ENCODE measurements around the gene LIMK1. TPM values are rescaled to one million over a fixed set of nuclear protein-coding genes. Genes with fewer than 3 reads are reported as not detected.

Gene LIMK1
- total and polyA plus RNA-seq, 2 experiments from 2014 or later: 16.2 to 24.6 TPM

DNA sequence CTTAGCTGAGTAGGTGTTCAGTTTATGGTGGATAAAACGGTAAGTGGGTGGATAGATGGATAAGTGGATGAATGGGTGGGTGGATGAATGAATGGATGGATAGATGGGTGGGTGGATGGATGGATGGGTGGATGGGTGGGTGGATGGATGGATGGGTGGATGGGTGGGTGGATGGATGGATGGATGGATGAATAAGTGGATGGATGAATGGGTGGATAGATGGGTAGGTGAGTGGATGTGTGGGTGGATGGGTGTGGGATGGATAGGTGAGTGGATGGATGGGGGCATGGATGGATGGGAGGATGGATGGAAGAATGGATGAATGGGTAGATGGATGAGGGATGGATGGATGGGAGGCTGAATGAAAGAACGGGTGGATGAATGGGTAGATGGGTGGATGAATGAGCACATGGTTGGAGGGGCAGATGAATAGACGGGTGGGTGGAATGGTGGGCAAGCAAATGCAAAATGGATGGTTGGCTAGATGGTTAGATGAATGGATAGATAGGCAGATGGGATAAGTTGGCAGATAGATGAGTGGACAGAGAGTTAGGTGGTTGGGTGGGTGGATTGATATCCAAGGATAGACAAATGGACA is 29.9 kb upstream of the LIMK1 start:
- H4K20me1 ChIP-seq (ENCODE audit: insufficient read depth, poor library complexity, severe bottlenecking): no peaks in the 10 kb centered on the region
- no peaks in the 10 kb centered on the region for H3K36me3 ChIP-seq (replicated peaks; ENCODE audit: insufficient read depth, low read depth)
- H3K79me2 ChIP-seq: no peaks in the 10 kb centered on the region
- H3K4me1 ChIP-seq (ENCODE audit: insufficient read depth): peaks cover 4% of the 10 kb centered on the region
- no peak overlapping the region for H2AFZ ChIP-seq
- no peak overlapping the region for H3K4me2 ChIP-seq
- no peak overlapping the region for H3K27ac ChIP-seq
- DNase-seq (ENCODE audit: low spot score): no peak
- no peaks in the 10 kb centered on the region for H3K9me2 ChIP-seq (replicated peaks; ENCODE audit: insufficient read depth)
- WGBS (ENCODE audit: low lambda C conversion rate, missing lambda C conversion rate): 95% methylated on average over 3 of the region's 3 CpGs
- no peaks in the 10 kb centered on the region for H3K27me3 ChIP-seq
- TF ChIP-seq EZH2 (IDR thresholded peaks at IDR 0.05; ENCODE audit: borderline replicate concordance) (no peak), EZH2phosphoT487 (IDR thresholded peaks at IDR 0.05; ENCODE audit: low read depth, severe bottlenecking, unreplicated experiment) (no peak)
- TF ChIP-seq, protein P1, sequence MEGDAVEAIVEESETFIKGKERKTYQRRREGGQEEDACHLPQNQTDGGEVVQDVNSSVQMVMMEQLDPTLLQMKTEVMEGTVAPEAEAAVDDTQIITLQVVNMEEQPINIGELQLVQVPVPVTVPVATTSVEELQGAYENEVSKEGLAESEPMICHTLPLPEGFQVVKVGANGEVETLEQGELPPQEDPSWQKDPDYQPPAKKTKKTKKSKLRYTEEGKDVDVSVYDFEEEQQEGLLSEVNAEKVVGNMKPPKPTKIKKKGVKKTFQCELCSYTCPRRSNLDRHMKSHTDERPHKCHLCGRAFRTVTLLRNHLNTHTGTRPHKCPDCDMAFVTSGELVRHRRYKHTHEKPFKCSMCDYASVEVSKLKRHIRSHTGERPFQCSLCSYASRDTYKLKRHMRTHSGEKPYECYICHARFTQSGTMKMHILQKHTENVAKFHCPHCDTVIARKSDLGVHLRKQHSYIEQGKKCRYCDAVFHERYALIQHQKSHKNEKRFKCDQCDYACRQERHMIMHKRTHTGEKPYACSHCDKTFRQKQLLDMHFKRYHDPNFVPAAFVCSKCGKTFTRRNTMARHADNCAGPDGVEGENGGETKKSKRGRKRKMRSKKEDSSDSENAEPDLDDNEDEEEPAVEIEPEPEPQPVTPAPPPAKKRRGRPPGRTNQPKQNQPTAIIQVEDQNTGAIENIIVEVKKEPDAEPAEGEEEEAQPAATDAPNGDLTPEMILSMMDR (IDR thresholded peaks at IDR 0.05; ENCODE audit: poor library complexity): no peak
- no peak overlapping the region for H3K4me3 ChIP-seq
- H3K9me3 ChIP-seq (ENCODE audit: low read depth): no peaks in the 10 kb centered on the region

DNA sequence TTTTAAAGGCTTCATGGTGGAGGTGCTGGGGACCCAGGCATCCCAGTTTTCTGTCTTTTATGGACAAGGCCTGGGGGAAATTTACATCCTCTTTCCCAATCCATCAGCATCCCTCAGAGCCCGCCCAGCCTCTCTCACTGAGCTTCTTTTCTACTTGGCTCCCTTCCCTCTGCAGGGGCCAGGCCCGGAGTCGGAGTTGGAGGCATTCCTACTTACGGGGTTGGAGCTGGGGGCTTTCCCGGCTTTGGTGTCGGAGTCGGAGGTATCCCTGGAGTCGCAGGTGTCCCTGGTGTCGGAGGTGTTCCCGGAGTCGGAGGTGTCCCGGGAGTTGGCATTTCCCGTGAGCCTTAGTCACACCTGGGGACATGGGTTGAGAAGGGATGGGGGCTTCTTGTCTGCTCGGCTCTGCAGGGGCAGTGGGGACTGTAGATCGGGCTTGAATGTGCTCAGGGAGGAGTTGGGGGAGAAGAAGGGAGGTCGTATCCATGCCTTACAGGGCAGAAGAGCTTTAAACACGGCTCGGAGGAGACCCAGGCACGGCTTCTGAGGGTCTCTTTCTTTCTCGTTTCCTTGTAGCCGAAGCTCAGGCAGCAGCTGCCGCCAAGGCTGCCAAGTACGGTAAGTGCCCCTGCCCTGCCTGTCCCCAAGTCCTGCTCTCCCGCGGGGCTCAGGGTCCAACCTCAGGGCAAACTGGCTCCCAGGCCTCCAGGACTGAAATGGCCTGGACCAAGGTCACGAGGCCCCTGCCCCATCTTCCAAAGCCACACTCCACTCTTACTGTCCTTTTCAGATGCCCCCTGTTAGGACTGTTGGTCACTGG is 27.3 kb upstream of the LIMK1 start:
- no peaks in the 10 kb centered on the region for H3K9me3 ChIP-seq (ENCODE audit: low read depth)
- no peaks in the 10 kb centered on the region for H3K27me3 ChIP-seq
- no peak overlapping the region for H3K27ac ChIP-seq
- H3K9me2 ChIP-seq (replicated peaks; ENCODE audit: insufficient read depth): no peaks in the 10 kb centered on the region
- H2AFZ ChIP-seq: no peak overlapping the region
- TF ChIP-seq EZH2 (IDR thresholded peaks at IDR 0.05; ENCODE audit: borderline replicate concordance) (no peak), EZH2phosphoT487 (IDR thresholded peaks at IDR 0.05; ENCODE audit: low read depth, severe bottlenecking, unreplicated experiment) (no peak)
- TF ChIP-seq, protein P1 (IDR thresholded peaks at IDR 0.05; ENCODE audit: poor library complexity): no peak
- peaks cover 7% of the 10 kb centered on the region for H3K4me1 ChIP-seq (ENCODE audit: insufficient read depth)
- no peaks in the 10 kb centered on the region for H4K20me1 ChIP-seq (ENCODE audit: insufficient read depth, poor library complexity, severe bottlenecking)
- H3K4me2 ChIP-seq: no peak overlapping the region
- H3K4me3 ChIP-seq: no peak overlapping the region
- no peaks in the 10 kb centered on the region for H3K36me3 ChIP-seq (replicated peaks; ENCODE audit: insufficient read depth, low read depth)
- H3K79me2 ChIP-seq: no peaks in the 10 kb centered on the region
- 86% methylated on average over 26 of the region's 26 CpGs for WGBS (ENCODE audit: low lambda C conversion rate, missing lambda C conversion rate)
- no peak for DNase-seq (ENCODE audit: low spot score)

- no peak overlapping the region for H3K4me2 ChIP-seq
- no peaks in the 10 kb centered on the region for H3K79me2 ChIP-seq
- H2AFZ ChIP-seq: no peak overlapping the region
- no peak overlapping the region for H3K27ac ChIP-seq
- 89% methylated on average over 11 of the region's 11 CpGs for WGBS (ENCODE audit: low lambda C conversion rate, missing lambda C conversion rate)
- no peak overlapping the region for H3K4me3 ChIP-seq
- H3K9me3 ChIP-seq (ENCODE audit: low read depth): no peaks in the 10 kb centered on the region
- DNase-seq (ENCODE audit: low spot score): no peak
- no peaks in the 10 kb centered on the region for H3K27me3 ChIP-seq
- no peaks in the 10 kb centered on the region for H3K9me2 ChIP-seq (replicated peaks; ENCODE audit: insufficient read depth)
- H3K4me1 ChIP-seq (ENCODE audit: insufficient read depth): peaks cover 3% of the 10 kb centered on the region
- TF ChIP-seq EZH2phosphoT487 (IDR thresholded peaks at IDR 0.05; ENCODE audit: low read depth, severe bottlenecking, unreplicated experiment) (no peak), EZH2 (IDR thresholded peaks at IDR 0.05; ENCODE audit: borderline replicate concordance) (no peak)
- TF ChIP-seq, protein P1 (IDR thresholded peaks at IDR 0.05; ENCODE audit: poor library complexity): no peak
- no peaks in the 10 kb centered on the region for H4K20me1 ChIP-seq (ENCODE audit: insufficient read depth, poor library complexity, severe bottlenecking)
- no peaks in the 10 kb centered on the region for H3K36me3 ChIP-seq (replicated peaks; ENCODE audit: insufficient read depth, low read depth)
Measured at GRCh38 chr7:74057216-74057925, 26.2 kb upstream of the LIMK1 start.
